ENCODE results near the gene CRB2.

Gene CRB2

GRCh38 chr9:123343443-123344191 is 12.4 kb upstream of the CRB2 start:
- no peak for TF ChIP-seq ZNF70 (CRISPR knock-in tag; IDR thresholded peaks at IDR 0.05)
- TF ChIP-seq ZNF565 (CRISPR knock-in tag; conservative IDR thresholded peaks at IDR 0.05; ENCODE audit: low read depth), result no peak
- TF ChIP-seq BACH2 (CRISPR knock-in tag; IDR thresholded peaks at IDR 0.05; ENCODE audit: borderline replicate concordance), result no peak
- TF ChIP-seq TOX (CRISPR knock-in tag; IDR thresholded peaks at IDR 0.05; ENCODE audit: borderline replicate concordance), result no peak
- no peak for TF ChIP-seq ISL1 (CRISPR knock-in tag; IDR thresholded peaks at IDR 0.05)
- no peak for TF ChIP-seq ESRRG (CRISPR knock-in tag; IDR thresholded peaks at IDR 0.05)
- TF ChIP-seq ZC3H10 (CRISPR knock-in tag; IDR thresholded peaks at IDR 0.05), result no peak
- TF ChIP-seq OSR1 (CRISPR knock-in tag; IDR thresholded peaks at IDR 0.05), result no peak
- no peak for TF ChIP-seq GLIS3 (CRISPR knock-in tag; IDR thresholded peaks at IDR 0.05)
- no peak for TF ChIP-seq CREB5 (CRISPR knock-in tag; IDR thresholded peaks at IDR 0.05; ENCODE audit: low read depth)
- TF ChIP-seq ZFP30 (CRISPR knock-in tag; IDR thresholded peaks at IDR 0.05), result no peak
- TF ChIP-seq CSRNP3 (CRISPR knock-in tag; IDR thresholded peaks at IDR 0.05), result no peak
- no peak for TF ChIP-seq TSHZ2 (CRISPR knock-in tag; IDR thresholded peaks at IDR 0.05)
- TF ChIP-seq CSDC2 (CRISPR knock-in tag; IDR thresholded peaks at IDR 0.05), result no peak
- no peak; the same call in 2 of the 3 replicates for ATAC-seq

- no peak for ATAC-seq
- TF ChIP-seq ARNTL (CRISPR knock-in tag; IDR thresholded peaks at IDR 0.05; ENCODE audit: borderline replicate concordance, low read depth) (no peak), PPARA (CRISPR knock-in tag; IDR thresholded peaks at IDR 0.05; ENCODE audit: borderline replicate concordance) (no peak), ZNF70 (CRISPR knock-in tag; IDR thresholded peaks at IDR 0.05) (no peak), ZFP3 (CRISPR knock-in tag; IDR thresholded peaks at IDR 0.05) (no peak), ZNF8 (CRISPR knock-in tag; IDR thresholded peaks at IDR 0.05) (no peak), CSRNP3 (CRISPR knock-in tag; IDR thresholded peaks at IDR 0.05) (no peak), TCF4 (CRISPR knock-in tag; IDR thresholded peaks at IDR 0.05; ENCODE audit: borderline replicate concordance) (no peak), RARB (CRISPR knock-in tag; IDR thresholded peaks at IDR 0.05) (no peak), CSDC2 (CRISPR knock-in tag; IDR thresholded peaks at IDR 0.05) (no peak), ZFP30 (CRISPR knock-in tag; IDR thresholded peaks at IDR 0.05) (no peak), ZC3H10 (CRISPR knock-in tag; IDR thresholded peaks at IDR 0.05) (no peak), PATZ1 (CRISPR knock-in tag; IDR thresholded peaks at IDR 0.05; ENCODE audit: borderline replicate concordance) (no peak), CREB5 (CRISPR knock-in tag; IDR thresholded peaks at IDR 0.05; ENCODE audit: low read depth) (no peak)
These were observed 11.6 kb upstream of the CRB2 start for GRCh38 chr9:123344192-123344949.
